ENCODE data around the gene GCFC2. TPM values are rescaled to one million over a fixed set of nuclear protein-coding genes. Genes with fewer than 3 reads are reported as not detected.

GCFC2 gene
- total and polyA plus RNA-seq, 2 experiments from 2014 or later, result 17.9 to 22.4 TPM

DNA sequence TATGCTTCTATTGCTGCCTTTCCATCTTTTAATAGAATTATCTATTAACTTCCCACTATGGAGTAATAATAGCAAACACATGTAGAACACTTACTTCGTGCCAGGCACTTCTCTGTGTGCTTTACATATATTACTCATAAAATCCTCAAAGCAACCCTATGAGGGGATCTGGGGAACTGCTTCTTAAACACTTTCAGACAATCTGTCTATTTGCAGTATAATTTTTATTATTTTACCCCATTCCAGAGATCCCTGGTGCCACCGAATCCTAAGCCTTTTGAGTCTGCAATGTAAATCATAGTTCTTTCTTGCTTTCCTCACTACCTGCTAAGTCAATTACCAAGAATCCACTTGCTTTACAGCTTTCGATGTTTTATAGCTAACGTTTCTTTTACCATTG, 25.6 kb upstream of the GCFC2 start:
- no peaks in the 10 kb centered on the region for H3K36me3 ChIP-seq
- no peak overlapping the region for H3K27ac ChIP-seq
- TF ChIP-seq, protein P1, sequence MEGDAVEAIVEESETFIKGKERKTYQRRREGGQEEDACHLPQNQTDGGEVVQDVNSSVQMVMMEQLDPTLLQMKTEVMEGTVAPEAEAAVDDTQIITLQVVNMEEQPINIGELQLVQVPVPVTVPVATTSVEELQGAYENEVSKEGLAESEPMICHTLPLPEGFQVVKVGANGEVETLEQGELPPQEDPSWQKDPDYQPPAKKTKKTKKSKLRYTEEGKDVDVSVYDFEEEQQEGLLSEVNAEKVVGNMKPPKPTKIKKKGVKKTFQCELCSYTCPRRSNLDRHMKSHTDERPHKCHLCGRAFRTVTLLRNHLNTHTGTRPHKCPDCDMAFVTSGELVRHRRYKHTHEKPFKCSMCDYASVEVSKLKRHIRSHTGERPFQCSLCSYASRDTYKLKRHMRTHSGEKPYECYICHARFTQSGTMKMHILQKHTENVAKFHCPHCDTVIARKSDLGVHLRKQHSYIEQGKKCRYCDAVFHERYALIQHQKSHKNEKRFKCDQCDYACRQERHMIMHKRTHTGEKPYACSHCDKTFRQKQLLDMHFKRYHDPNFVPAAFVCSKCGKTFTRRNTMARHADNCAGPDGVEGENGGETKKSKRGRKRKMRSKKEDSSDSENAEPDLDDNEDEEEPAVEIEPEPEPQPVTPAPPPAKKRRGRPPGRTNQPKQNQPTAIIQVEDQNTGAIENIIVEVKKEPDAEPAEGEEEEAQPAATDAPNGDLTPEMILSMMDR (IDR thresholded peaks at IDR 0.05; ENCODE audit: low read depth, low read length), result no peak
- H3K9me3 ChIP-seq (ENCODE audit: low read depth), result no peaks in the 10 kb centered on the region
- H3K27me3 ChIP-seq, result no peaks in the 10 kb centered on the region
- no peaks in the 10 kb centered on the region for H3K4me1 ChIP-seq (ENCODE audit: low read depth)
- no peak overlapping the region for H3K4me3 ChIP-seq
- DNase-seq (ENCODE audit: low read depth in 1 of 2, low spot score in 1 of 2), result no peak

- peak; percentile 8 to 23 for DNase-seq (ENCODE audit: low read depth in 1 of 2, low spot score in 1 of 2)
- H3K27ac ChIP-seq, result no peak overlapping the region
- TF ChIP-seq, protein P1 (IDR thresholded peaks at IDR 0.05; ENCODE audit: low read depth, low read length), result peak; percentile 35
- no peaks in the 10 kb centered on the region for H3K36me3 ChIP-seq
- no peaks in the 10 kb centered on the region for H3K9me3 ChIP-seq (ENCODE audit: low read depth)
- H3K4me3 ChIP-seq, result no peak overlapping the region
- H3K27me3 ChIP-seq, result no peaks in the 10 kb centered on the region
- no peaks in the 10 kb centered on the region for H3K4me1 ChIP-seq (ENCODE audit: low read depth)
Observed at GRCh38 chr2:75729861-75730260, 19.1 kb upstream of the GCFC2 start.

DNA sequence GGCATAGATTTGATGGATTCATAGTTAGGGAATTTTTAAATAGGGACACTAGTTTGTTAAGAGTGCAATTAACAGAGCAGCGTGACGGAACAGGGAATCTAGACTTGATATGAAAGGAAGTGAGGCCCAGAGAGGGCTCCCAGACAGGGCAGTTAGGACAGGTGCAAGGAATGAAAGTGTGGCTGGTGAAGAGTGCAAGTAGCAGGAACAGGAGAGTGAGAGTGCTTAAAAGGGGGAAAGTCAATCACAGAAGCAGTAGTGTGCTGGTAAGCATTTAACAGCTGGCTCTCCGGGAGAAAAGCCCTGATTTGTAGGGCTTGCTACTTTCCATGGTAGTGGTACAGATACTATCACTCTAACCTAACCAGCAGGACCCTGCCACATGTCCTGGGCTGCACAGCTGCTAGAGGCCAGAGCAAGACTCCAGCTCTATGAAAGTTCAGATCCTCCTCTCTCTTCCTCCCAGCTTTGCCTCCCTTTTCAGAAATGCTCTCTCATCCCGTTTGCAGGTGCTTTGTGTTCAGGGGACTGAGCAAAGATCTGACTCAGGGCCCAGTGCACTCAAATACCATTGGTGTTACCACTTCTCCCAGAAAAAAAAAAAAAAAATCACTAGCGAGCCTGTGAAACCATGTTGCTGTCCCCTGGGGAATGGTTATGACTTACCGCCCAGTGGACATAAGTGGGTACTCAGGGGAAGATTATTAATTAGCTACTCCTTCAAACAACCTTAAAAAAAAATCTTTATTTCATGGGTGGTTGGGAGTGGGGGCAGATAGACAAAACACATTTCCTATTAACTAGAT, 18.1 kb upstream of the GCFC2 start:
- Histone ChIP-seq H3K4me1 (ENCODE audit: low read depth) (no peaks in the 10 kb centered on the region), H3K36me3 (no peaks in the 10 kb centered on the region), H3K9me3 (ENCODE audit: low read depth) (no peaks in the 10 kb centered on the region), H3K27me3 (no peaks in the 10 kb centered on the region), H3K4me3 (no peak overlapping the region), H3K27ac (no peak overlapping the region)
- TF ChIP-seq, protein P1 (IDR thresholded peaks at IDR 0.05; ENCODE audit: low read depth, low read length), result no peak
- DNase-seq (ENCODE audit: low read depth in 1 of 2, low spot score in 1 of 2), result no peak

DNA sequence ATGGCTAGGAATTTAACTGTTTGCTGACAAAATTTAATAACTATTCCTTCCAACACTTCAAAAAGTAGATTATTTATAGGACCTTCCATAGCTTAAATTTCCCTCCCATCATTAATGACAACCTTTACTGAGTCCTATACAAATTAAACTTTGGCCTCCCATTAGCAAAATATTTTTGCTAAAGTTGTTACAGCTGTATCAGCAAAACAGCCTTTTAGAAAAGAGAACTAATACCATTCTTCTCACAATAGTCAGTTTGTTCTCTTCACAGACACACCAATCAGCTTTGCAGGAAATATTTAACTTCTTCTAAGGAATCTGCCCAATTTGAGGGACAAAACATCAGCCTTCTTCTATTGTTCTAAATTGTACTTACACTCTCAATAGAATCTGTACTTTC, 12.0 kb upstream of the GCFC2 start:
- Histone ChIP-seq H3K27me3 (no peaks in the 10 kb centered on the region), H3K27ac (no peak overlapping the region), H3K9me3 (ENCODE audit: low read depth) (no peaks in the 10 kb centered on the region), H3K4me1 (ENCODE audit: low read depth) (no peaks in the 10 kb centered on the region), H3K4me3 (no peak overlapping the region), H3K36me3 (no peaks in the 10 kb centered on the region)
- no peak for DNase-seq (ENCODE audit: low read depth in 1 of 2, low spot score in 1 of 2)
- TF ChIP-seq, protein P1 (IDR thresholded peaks at IDR 0.05; ENCODE audit: low read depth, low read length), result no peak

DNA sequence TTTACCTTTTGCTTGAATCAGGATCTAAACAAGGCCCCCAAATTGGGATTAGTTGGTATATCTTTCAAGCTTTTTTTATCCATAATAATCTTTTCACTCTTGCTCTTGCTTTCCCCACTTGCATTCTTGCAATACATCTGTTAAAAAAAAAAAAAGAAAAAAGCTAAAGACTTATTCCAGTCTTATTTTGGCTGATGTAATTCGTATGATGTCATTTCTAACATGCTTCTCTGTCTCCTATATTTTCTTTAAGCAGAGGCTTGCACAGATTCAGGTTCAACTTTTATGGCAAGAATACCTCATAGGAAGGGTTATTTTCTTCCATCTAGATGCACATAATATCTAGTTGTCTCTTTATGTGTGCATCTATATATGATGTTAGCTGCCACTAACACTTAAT, 9.8 kb upstream of the GCFC2 start:
- H3K4me3 ChIP-seq, result no peak overlapping the region
- no peaks in the 10 kb centered on the region for H3K36me3 ChIP-seq
- DNase-seq (ENCODE audit: low read depth in 1 of 2, low spot score in 1 of 2), result no peak
- no peaks in the 10 kb centered on the region for H3K9me3 ChIP-seq (ENCODE audit: low read depth)
- H3K27me3 ChIP-seq, result no peaks in the 10 kb centered on the region
- no peaks in the 10 kb centered on the region for H3K4me1 ChIP-seq (ENCODE audit: low read depth)
- TF ChIP-seq, protein P1 (IDR thresholded peaks at IDR 0.05; ENCODE audit: low read depth, low read length), result no peak
- no peak overlapping the region for H3K27ac ChIP-seq

All from cardiac muscle cell (in vitro differentiated cells and primary cell).